ENCODE measurements around the gene CLDN4. TPM values are rescaled to one million over a fixed set of nuclear protein-coding genes. Genes with fewer than 3 reads are reported as not detected.

Gene CLDN4
- total and polyA plus RNA-seq, 9 of the 15 experiments (the other 6 are each of a cell fraction or from before 2014, with no cell fraction given) = 0.05 to 0.60 (median 0.06) TPM; not detected in 3

- TF ChIP-seq PRDM10 (IDR thresholded peaks at IDR 0.05; ENCODE audit: partially characterized antibody) = no peak
- TF ChIP-seq KAT2B (IDR thresholded peaks at IDR 0.05; ENCODE audit: low read depth, low read length) = no peak
- no peak for TF ChIP-seq BMI1 (IDR thresholded peaks at IDR 0.05; ENCODE audit: low read length)
- no peak for TF ChIP-seq FOXM1 (IDR thresholded peaks at IDR 0.05; ENCODE audit: low read depth)
- TF ChIP-seq FOXM1 (CRISPR knock-in tag; IDR thresholded peaks at IDR 0.05; ENCODE audit: low read depth) = no peak
- TF ChIP-seq, protein P1, sequence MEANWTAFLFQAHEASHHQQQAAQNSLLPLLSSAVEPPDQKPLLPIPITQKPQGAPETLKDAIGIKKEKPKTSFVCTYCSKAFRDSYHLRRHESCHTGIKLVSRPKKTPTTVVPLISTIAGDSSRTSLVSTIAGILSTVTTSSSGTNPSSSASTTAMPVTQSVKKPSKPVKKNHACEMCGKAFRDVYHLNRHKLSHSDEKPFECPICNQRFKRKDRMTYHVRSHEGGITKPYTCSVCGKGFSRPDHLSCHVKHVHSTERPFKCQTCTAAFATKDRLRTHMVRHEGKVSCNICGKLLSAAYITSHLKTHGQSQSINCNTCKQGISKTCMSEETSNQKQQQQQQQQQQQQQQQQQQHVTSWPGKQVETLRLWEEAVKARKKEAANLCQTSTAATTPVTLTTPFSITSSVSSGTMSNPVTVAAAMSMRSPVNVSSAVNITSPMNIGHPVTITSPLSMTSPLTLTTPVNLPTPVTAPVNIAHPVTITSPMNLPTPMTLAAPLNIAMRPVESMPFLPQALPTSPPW (CRISPR knock-in tag; IDR thresholded peaks at IDR 0.05) = no peak
- TF ChIP-seq, protein P2, sequence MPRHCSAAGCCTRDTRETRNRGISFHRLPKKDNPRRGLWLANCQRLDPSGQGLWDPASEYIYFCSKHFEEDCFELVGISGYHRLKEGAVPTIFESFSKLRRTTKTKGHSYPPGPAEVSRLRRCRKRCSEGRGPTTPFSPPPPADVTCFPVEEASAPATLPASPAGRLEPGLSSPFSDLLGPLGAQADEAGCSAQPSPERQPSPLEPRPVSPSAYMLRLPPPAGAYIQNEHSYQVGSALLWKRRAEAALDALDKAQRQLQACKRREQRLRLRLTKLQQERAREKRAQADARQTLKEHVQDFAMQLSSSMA (CRISPR knock-in tag; IDR thresholded peaks at IDR 0.05) = no peak
- TF ChIP-seq AFF4 (CRISPR knock-in tag; IDR thresholded peaks at IDR 0.05) = no peak
- TF ChIP-seq, protein P3, sequence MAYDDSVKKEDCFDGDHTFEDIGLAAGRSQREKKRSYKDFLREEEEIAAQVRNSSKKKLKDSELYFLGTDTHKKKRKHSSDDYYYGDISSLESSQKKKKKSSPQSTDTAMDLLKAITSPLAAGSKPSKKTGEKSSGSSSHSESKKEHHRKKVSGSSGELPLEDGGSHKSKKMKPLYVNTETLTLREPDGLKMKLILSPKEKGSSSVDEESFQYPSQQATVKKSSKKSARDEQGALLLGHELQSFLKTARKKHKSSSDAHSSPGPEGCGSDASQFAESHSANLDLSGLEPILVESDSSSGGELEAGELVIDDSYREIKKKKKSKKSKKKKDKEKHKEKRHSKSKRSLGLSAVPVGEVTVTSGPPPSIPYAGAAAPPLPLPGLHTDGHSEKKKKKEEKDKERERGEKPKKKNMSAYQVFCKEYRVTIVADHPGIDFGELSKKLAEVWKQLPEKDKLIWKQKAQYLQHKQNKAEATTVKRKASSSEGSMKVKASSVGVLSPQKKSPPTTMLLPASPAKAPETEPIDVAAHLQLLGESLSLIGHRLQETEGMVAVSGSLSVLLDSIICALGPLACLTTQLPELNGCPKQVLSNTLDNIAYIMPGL (CRISPR knock-in tag; IDR thresholded peaks at IDR 0.05) = no peak
- POLR2A ChIA-PET = interaction anchor here (1.8 kb wide), 1 partner anchor 9 kb away, joined by 4 read pairs; no protein-coding TSS in a partner anchor
- no peaks in the 10 kb centered on the region for H3K36me3 ChIP-seq (ENCODE audit: control insufficient read depth, insufficient read depth, low read length)
- WGBS (ENCODE audit: insufficient coverage, low coverage, missing lambda C conversion rate) = 77% methylated on average over 9 of the region's 9 CpGs
- H3K4me1 ChIP-seq (replicated peaks in 1 of 2; ENCODE audit: control insufficient read depth in 2 of 2, insufficient read depth in 2 of 2, low read length in 2 of 2) = peaks cover 35 to 43% of the 10 kb centered on the region in 2 experiments
- H3K9ac ChIP-seq (ENCODE audit: insufficient read depth in 1 of 2, low read depth in 2 of 2, low read length in 2 of 2) = peak overlapping the region in 1 of 2 experiments; percentile 39; a peak in 1 of 4 replicates
- no peak overlapping the region for H3K27ac ChIP-seq (ENCODE audit: extremely low read depth, low read depth, low read length)
- no peak for ATAC-seq
- H3K79me2 ChIP-seq (ENCODE audit: control insufficient read depth, insufficient read depth, low read length) = no peaks in the 10 kb centered on the region
- H4K20me1 ChIP-seq (replicated peaks; ENCODE audit: control insufficient read depth, insufficient read depth, low read length) = no peaks in the 10 kb centered on the region
- no TSS peak for BruUV-seq (replicated peaks)
- H3K4me3 ChIP-seq = no peak overlapping the region
- CTCF ChIA-PET (ENCODE audit: low intra/inter-chr PET ratio) = no interaction called here
- no peaks in the 10 kb centered on the region for H3K27me3 ChIP-seq (ENCODE audit: control insufficient read depth in 2 of 2, insufficient read depth in 2 of 2, low read length in 2 of 2)
- H3K4me2 ChIP-seq (ENCODE audit: insufficient read depth, low read length) = no peak overlapping the region
- DNase-seq (ENCODE audit: extremely low read depth in 1 of 4, low spot score in 3 of 4) = peak in 1 of 4 experiments; percentile 4
- no peak for FAIRE-seq
- in situ Hi-C loops (cut with MboI) = no loop called here
- H2AFZ ChIP-seq (ENCODE audit: low read depth, low read length) = no peak overlapping the region
- intact Hi-C loops (cut with micrococcal nuclease) = no loop called here
- H3K9me1 ChIP-seq (ENCODE audit: control insufficient read depth, insufficient read depth, low read length) = no peaks in the 10 kb centered on the region
- no peaks in the 10 kb centered on the region for H3K9me3 ChIP-seq (replicated peaks; ENCODE audit: control insufficient read depth, insufficient read depth, low read depth, low read length)
These were observed 5.8 kb upstream of the CLDN4 start for GRCh38 chr7:73824986-73825385.

All from K562 (cell line).